ENCODE measurements around the gene PSG11.
"Not testable (repeated sequence)": the region's sequence is repeated elsewhere in the genome, so short reads cannot be mapped to it uniquely, and the experiment has no call there.

Gene PSG11

DNA sequence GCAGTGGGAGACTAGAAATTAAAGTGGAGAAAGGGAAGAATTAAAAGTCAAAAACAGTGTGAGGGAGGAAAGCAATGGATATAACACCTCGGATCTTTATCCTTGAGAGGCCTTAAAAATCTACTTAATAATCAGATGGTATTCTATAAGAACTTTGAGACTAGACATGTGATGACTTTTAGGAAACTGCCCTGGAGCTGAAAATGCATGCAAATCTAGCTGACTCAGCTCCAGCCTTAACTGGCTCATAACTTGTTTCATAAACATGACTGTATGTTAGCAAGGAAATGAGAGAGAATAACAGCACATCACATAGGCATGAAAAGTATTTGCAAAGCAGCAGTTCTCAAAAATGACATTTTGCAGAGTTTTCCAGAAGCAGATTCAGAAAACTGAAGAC is 38.1 kb downstream of the PSG11 start:
- DNase-seq, result not testable (repeated sequence)

DNA sequence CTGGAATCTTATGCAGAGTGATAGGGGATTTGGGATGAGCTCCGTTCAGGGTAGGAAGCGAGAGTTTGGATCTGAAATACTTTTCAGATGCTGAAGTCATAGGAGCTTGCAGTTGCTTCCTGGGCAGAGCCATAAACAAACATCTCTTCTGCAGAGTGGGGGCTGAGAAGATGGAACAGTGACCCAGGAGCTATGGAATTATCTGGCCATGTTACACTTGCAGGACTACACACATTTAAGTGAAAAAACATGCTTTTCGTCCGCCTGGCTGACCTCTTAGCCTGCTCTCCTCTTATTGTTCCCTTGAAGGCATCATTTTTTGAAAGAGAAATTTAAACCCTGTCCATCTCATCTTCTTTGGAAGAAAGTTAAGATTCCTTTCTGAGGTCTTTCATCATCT is 40.7 kb downstream of the PSG11 start:
- DNase-seq, result no peak

- not testable (repeated sequence) for DNase-seq
Measured at GRCh38 chr19:42982111-42982510, 44.2 kb downstream of the PSG11 start.

GRCh38 chr19:42971451-42971850 is 54.8 kb downstream of the PSG11 start:
- DNase-seq, result not testable (repeated sequence)

GRCh38 chr19:42965176-42965575 is 61.1 kb downstream of the PSG11 start:
- peak; percentile 36 for DNase-seq

GRCh38 chr19:42961119-42961518 is 65.2 kb downstream of the PSG11 start:
- no peak for DNase-seq
